Right renal pelvis (tissue), 4 donors: ENCODE data around the gene TNFRSF25. TPM values are rescaled to one million over a fixed set of nuclear protein-coding genes. Genes with fewer than 3 reads are reported as not detected.

Experiments used
- DNase-seq, 4 donors: peaks; one replicate each; pipeline ENCODE4 v3.0.0-alpha.2; 2013; ENCODE audit warnings: low read depth in 4 of 4, low spot score in 3 of 4, missing footprints in 1 of 4
- polyA plus RNA-seq, 4 donors: library from polyadenylated mRNA; unstranded; fragments of 120-200 nt; gene quantifications; one replicate each; pipeline ENCODE4 v1.2.1, GENCODE V29; 2013; ENCODE audit not compliant: insufficient read length in 4 of 4

The TNFRSF25 gene, protein sequence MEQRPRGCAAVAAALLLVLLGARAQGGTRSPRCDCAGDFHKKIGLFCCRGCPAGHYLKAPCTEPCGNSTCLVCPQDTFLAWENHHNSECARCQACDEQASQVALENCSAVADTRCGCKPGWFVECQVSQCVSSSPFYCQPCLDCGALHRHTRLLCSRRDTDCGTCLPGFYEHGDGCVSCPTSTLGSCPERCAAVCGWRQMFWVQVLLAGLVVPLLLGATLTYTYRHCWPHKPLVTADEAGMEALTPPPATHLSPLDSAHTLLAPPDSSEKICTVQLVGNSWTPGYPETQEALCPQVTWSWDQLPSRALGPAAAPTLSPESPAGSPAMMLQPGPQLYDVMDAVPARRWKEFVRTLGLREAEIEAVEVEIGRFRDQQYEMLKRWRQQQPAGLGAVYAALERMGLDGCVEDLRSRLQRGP
- 10 to 100 TPM; 11.1 to 13.8 (median 12.5) TPM for polyA plus RNA-seq

DNA sequence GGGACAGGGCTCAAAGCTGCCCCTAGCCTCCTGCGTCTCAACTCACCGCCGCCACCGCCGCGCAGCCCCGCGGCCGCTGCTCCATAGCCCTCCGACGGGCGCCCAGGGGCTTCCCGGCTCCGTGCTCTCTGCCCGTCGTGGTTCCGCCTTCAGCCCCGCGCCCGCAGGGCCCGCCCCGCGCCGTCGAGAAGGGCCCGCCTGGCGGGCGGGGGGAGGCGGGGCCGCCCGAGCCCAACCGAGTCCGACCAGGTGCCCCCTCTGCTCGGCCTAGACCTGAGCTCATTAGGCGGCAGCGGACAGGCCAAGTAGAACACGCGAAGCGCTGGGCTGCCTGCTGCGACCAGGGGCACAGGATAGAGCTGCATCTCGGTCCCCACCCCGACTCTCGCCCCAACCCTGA is at the start of gene TNFRSF25:
Gene TNFRSF25 (minus strand): TSS at position 151 of the 400 bp plus-strand sequence. CDS start 66 bp downstream, at position 85.
- no peak for DNase-seq

DNA sequence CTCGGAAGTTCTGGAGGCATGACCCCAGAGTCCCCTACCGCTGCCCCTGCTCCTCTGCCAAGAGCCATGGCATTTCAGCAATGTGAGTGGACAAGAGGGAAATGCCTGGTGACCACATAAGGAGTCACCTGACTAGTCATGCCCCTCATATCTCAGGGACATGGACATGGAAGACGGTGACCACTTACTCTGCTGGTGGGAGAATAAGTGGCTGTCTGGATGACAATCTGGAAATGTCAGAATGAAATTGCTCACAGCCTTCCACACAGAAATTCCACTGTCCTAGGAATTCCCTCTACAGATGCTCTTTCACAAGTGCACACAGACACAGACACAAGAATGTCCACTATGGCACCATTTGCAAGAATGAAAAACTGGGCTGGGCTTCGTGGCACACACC is 49.8 kb upstream of the TNFRSF25 start:
- no peak for DNase-seq

- DNase-seq: no peak
Observed at GRCh38 chr1:6513320-6513801, 47.4 kb upstream of the TNFRSF25 start.

- no peak for DNase-seq
Observed at GRCh38 chr1:6512908-6513280, 46.9 kb upstream of the TNFRSF25 start.

- DNase-seq: no peak
Observed at GRCh38 chr1:6512245-6512907, 46.4 kb upstream of the TNFRSF25 start.

- DNase-seq: no peak
Observed at GRCh38 chr1:6511561-6512244, 45.7 kb upstream of the TNFRSF25 start.

GRCh38 chr1:6511056-6511455 is 45.1 kb upstream of the TNFRSF25 start:
- DNase-seq: no peak

DNA sequence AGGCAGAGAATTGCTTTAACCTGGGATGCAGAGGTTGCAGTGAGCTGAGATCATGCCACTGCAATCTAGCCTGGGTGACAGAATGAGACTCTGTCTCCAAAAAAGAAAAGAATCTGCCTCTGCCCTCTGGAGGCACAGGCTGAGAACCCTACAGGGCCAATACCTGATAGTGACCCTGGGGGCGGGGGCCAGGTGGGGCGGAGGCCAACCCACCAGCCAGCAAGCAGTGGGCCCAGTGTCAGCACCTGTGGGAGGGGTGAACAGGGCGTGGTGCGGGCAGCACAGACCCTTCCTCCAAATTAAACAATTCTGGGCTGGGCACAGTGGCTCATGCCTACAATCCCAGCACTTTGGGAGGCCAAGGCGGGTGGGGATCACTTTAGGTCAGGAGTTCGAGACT is 44.5 kb upstream of the TNFRSF25 start:
- DNase-seq: no peak

GRCh38 chr1:6509919-6510291 is 43.9 kb upstream of the TNFRSF25 start:
- DNase-seq: no peak

GRCh38 chr1:6509220-6509918 is 43.4 kb upstream of the TNFRSF25 start:
- no peak for DNase-seq

- DNase-seq: no peak
Observed at GRCh38 chr1:6508816-6509189, 42.8 kb upstream of the TNFRSF25 start.

DNA sequence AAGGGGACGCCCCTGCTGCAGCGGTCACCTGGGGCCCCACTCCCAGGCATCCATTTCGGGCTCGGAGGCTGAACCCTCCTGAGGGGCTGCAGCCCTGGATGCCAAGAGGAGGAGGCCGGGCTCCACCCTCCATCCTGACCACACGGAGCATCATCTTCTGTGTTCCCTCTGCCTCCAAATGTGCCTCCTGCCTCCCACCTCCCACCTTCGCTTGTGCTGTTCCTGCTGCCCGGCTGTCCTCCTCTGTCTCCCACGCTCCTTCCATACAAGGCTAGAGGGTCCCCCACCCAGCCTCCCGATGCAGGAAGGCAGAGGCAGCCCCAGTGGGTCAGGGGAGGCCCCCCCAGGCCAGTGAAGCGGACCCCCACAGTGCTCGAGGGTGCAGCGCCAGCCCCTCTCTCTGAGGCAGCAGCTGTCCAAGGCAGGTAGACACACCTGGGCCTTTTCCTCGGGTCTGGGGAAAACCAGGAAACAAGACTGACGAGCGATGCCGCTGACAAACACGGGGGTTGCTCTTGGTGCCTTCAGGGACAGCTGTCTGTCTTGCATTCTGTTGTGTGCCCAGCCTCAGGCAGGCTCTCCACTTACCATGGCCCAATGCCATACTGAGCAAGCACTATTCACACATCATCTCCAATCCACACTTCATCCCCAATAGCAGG is 42.3 kb upstream of the TNFRSF25 start:
- DNase-seq: no peak

DNA sequence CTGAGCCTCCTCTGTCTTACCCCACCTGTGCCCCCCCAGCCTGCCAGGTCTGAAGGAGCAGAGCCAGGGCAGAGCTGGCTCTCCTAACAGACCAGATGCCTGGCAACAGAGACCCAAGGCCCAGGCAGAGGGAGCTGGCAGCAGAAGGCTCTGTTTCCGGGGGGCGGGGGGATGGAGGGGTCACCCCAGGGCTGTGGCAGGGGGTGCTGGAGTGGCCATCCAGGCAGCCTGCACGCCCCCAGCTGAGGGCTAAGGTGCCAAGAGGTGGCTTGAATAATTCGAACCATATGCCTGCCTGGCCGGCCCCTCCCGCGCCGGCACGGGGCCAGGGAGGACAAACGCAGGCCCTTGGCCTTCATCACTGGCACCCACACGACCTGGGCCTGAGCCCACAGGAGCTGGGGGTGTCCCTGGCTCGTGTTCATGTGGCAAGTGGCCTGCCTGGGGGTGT is 41.5 kb upstream of the TNFRSF25 start:
- DNase-seq: no peak

GRCh38 chr1:6507037-6507428 is 41.1 kb upstream of the TNFRSF25 start:
- DNase-seq: no peak

- no peak for DNase-seq
Observed at GRCh38 chr1:6506210-6507036, 40.5 kb upstream of the TNFRSF25 start.

- DNase-seq: no peak
Observed at GRCh38 chr1:6505367-6506209, 39.6 kb upstream of the TNFRSF25 start.

DNA sequence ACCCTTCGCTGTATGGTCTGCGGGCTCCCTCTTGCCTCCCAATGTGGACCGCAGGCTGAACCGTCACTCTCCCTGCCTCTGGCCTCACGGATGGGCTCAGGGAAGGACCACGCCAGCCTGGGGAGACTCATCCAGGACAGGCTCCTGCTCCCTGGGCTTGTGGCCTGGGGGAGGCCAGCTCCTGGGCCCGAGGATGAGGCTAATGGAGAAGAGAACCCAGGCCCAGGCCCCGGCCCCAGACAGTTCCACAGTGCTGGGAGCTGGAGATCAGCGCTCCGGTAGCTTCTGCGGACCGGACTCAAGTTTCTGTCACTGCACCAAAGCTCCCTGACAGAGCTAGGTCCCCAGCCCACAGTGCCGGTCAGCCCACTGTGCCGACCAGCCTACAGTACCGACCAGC is 38.9 kb upstream of the TNFRSF25 start:
- no peak for DNase-seq

DNA sequence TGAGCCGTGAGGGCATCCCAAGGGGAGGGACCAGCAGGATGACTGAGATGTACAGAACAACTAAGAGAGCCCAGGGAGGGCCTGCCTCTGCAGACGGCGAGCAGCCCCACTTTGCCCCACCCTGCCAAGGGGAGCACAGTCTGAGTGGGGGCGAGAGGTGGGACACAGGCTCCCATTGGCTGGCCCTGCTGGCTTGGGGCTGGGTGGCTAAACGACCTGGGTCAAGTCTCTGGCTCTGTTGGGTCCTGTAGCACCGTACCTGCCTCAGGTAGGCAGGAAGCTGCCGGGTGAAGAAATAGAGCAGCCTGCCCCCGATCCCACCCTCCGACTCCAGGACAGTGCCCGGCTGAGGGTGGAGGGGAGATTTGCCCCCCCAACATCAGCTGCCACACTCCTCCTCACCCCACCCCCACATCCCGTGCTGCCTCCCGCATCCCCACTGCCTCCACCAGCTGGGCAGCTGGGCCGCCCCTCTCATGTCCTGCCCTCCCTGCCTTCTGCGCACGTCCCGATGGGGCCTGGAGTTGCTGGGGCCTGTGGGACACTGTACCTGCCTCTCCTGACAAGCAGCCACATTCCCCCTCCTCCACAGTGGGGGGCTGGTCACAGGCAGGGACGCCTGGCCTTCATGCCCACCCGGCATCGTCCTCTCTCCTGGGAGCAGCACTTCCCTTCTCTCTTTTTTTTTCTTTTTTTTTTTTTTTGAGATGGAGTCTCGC is 38.1 kb upstream of the TNFRSF25 start:
- DNase-seq: no peak
